ENCODE measurements around the gene NT5C3B.
"Not testable (repeated sequence)": the region's sequence is repeated elsewhere in the genome, so short reads cannot be mapped to it uniquely, and the experiment has no call there.

Gene NT5C3B

DNA sequence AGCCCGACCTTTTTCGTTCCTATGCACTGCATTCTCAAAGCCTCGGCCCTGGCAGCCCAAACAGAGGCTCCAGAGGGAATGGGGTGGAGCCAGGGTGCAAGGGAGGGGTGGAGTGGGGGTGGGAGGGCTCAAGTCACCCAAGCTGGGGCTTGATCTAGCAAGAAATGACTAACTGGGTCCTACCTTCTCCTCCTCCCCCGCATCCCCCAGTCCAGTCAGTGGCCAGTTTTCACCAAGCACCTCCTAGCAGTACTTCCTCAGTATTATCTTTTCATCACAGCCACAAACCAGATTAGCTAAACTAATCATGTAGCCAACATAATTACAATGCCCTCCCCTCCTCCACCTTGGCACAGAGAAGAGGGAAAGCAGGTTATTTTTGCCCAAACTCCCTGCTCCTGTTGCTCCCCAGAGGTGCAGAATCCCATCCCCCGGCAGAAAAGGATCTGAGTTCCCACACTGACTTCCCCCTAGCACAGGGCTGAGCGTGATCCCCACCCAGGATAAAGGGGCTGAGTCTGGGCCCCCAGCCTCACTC is 51.8 kb downstream of the NT5C3B start:
- no peak for DNase-seq
- no peak for ATAC-seq

DNA sequence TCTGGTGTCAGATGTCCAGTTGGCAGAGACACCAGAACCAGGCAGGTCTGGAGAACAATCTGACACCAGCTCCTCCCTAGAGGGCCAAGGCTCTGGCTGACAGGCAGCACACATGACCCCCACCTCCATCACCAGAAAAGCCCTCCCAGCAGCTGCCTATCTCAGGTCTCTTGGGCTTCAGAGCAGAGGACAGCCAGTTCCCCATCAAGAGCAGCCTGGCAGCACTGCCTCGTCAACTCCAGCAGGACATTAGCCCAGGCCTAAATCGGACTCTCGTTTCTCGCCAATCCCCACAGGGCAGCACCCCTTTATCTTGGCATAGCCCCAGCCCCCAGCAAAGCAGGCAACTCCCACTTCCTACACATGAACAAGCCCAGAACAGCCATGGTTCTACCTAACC is 53.9 kb downstream of the NT5C3B start:
- DNase-seq (no peak), ATAC-seq (no peak)

DNA sequence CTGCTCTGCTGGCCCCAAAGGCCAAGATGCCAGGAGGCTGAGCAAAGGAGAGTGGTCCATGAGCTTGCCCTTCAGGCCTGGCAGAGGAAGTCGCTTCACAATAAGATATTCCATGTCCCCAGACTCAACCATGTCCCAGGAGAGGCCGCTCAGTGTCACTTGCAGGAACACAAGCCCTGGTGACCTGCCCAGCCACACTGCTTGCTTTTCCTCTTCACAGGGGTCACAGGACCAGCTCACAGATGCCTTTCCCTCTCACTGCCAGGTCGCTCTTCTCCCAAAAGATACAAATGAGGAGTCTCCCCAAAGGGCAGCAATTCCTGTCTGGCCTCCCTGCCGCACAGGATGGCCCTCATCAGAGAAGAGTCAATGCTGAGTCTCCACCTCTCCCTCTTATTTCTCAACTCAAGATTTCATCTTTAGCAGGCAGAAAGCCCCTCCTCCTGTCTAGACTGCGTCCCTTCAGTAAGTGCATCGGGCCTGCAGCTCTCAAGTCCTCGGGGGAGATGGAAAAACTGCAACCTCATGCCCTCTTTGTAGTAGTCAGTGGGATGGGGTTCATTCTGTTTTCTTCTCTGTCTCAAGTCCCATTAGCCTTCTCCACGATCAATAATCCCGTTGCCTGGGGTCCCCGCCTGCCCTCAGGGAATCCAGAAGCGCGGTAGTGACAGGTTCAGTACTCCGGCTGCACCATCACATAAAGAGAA is 54.5 kb downstream of the NT5C3B start:
- ATAC-seq (no peak), DNase-seq (no peak)

DNA sequence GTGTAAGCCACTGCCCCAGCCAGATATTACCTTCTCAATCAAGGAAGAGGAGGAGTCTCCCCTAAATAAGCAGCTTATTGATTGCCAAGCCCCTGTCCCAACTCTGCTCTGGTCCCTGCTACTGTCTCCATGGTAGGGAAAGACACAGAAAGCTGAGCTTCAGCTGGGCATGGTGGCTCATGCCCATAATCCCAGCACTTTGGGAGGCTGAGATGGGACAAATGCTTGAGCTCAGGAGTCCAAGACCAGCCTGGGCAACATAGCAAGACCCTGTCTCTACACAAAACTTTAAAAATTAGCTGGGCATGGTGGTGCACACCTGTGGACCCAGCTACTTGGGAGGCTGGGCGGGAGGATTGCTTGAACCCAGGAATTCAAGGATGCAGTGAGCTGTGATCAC is 56.1 kb downstream of the NT5C3B start:
- DNase-seq (no peak), ATAC-seq (no peak)

DNA sequence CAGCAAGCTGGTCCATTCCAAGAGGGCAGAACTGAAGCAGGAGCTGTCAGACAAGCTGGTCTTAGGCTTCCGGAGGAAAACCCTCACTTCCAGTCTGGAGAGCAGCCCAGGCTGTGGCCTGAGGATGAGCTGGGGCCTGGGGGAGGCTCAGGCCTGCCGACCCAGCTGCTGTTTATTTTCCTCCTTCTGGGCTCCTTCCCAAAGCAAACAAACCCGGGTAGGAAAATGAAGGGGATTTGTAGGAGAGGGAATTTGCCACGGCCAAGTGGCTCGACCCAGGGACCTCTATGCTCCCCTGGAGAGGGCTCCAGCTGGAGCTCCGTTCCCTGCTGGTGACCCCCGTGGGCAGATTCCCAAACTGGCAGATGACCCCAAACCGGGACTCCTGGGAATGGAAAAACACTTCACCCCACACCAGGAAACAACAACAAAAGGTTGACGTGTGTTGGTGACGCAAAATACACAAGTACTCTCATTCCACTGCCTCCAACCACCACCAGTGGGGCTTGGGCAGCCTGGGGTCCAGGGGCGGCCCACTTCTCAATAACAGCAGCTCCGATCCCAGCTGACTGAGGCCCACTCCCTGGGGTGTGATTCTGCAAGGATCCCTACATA is 58.4 kb downstream of the NT5C3B start:
- DNase-seq (no peak), ATAC-seq (no peak)

DNA sequence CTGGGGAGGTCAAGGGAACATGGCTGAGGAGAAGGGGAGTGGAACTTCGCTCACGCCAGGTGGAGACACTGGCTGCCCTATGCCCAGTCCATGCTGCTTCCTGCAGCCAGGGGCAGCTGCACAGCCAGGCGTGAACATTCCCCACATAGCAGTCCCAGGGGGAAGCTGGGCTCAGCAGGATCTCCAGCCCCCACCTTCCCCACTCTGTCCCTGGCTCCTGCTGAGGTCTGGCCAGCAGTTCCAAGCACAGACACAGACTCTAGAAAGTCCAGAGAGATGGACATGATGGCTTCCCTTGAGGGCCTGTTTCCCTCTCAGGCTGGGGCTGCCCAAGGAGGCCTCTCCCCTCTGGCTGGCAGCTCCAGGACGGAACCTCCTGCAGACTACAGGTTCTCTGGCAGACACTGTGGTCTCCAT is 58.9 kb downstream of the NT5C3B start:
- DNase-seq = no peak
- ATAC-seq = peak; percentile 21

DNA sequence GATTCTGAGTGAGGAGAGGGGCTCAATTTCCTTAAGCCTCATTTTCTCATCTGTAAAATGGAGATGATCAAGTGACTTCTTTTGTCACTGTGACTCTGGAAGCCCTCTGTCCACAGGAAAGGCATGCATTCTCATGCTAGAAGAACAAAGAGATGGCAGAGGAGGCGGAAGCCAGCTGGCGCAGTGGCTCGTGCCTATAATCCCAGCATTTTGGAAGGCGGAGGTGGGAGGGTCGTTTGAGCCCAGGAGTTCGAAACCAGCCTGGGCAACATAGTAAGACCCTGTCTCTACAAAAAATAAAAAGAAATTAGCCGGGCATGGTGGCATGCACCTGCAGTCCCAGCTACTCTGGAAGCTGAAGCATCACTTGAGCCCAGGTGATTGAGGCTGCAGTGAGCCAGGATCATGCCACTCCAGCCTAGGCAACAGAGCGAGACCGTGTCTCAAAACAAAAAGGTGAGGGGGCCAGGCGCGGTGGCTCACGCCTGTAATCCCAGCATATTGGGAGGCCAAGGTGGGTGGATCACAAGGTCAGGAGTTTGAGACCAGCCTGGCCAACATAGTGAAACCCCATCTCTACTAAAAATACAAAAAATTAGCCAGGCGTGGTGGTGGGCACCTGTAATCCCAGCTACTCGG is 59.7 kb downstream of the NT5C3B start:
- not testable (repeated sequence) for DNase-seq

DNA sequence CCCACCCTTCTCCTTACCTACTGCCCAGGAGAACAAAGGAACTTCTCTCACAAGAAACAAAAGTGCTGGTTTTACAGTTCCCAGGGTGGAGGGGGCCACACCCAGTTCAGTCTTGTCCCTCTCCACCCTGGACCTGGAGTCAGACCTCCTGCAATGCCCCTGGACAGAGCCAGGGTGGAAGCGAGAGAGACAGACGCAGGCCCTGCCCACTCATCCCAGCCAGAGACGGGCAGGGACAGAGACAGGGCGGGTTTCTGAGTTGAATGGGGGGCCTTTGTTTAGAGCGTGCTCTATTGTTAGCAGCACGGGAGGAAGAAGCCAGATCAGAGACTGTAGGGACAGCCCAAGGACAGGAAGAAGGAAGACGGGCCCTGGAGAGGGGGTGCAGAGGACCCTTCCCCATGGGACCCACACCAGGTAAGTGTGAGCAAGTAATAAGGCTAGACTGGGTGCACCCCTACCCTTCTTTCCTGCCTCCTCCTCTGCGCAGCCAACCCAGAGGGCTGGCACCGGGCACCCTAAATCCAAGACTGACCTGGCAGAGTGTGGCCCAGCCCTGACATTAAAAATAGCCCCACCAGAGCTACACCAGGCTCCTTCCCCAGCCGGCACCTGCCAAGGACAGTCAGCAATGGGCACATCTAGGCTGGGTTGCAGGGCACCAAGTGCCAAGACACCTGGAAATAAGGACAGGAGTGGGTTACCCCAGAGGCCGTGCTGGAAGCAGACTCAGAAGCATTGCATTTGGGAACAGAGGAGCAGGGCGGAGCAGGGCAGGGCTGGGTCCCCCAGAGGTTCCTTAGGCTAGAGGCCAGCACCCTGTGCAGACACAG is 60.4 kb downstream of the NT5C3B start:
- no peak for ATAC-seq
- DNase-seq = no peak

More for the DNA sequence above, 59.7 kb downstream of the NT5C3B start:
- not testable (repeated sequence) for ATAC-seq
